T-helper 1 cell treated with Interleukin-12 subunit alpha and Interleukin-12 subunit beta and Interleukin-4 antibody, amounts not matched to agents 30 ng/mL and 1 ng/mL, for 36 hours (primary cell): ENCODE measurements around the gene LARGE1. TPM values are rescaled to one million over a fixed set of nuclear protein-coding genes. Genes with fewer than 3 reads are reported as not detected.

ENCODE experiments used
- intact Hi-C: fragments of 100-400 bp; cut with micrococcal nuclease; formaldehyde crosslinking; loops from one replicate; pipeline ENCODE4 v1.15.1; 2024
- total RNA-seq: library from RNA; stranded (reverse); gene quantifications from 2 replicates; pipeline ENCODE4 v1.2.3, GENCODE V29; 2022

The LARGE1 gene
- total RNA-seq, 1 donor from 2014 or later: 0.32 TPM

- intact Hi-C loops: no loop called here
These were observed 94.5 kb downstream of the LARGE1 start for GRCh38 chr22:33825761-33826160.

DNA sequence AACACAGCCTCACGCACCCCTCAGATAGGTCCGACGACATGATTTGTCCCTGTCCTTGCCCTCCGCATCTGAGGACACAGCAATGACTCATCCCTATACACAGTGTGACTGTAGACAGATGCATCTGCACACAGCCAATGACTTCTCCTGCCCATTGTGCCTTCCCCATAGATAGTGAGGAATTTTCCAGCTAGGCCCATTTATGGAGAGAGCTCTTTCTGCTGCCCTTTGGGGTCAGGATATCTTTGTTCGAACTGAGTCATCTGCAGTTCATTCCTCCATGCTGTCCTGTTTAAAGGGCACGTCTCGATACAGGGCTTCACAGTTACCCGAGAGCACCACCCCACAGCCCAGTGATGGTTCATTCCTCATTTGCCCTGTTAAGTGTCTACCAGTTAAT, 96.7 kb downstream of the LARGE1 start:
- intact Hi-C loops: no loop called here

DNA sequence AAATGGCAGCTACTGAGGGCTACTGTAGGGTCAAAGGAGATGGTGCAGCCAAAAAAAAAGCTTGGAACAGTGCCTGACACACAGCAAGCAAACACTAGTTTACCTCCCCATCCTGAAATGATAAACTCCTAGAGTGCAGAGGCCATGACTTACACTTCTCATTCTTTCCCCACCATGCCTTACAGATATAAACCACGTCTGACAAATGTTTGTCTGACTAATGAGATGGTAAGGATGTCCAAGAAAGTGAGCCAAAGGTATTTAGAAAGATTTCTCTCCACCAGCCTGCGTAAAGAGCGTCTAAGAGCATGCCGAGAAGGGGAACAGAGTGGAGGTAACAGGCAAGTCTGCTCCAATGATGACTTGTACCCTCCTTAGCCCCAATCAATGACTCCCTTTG, 99.0 kb downstream of the LARGE1 start:
- intact Hi-C loops: no loop called here

GRCh38 chr22:33819743-33820142, 100.5 kb downstream of the LARGE1 start:
- intact Hi-C loops: no loop called here

- intact Hi-C loops: no loop called here
These were observed 102.7 kb downstream of the LARGE1 start for GRCh38 chr22:33817512-33818127.

DNA sequence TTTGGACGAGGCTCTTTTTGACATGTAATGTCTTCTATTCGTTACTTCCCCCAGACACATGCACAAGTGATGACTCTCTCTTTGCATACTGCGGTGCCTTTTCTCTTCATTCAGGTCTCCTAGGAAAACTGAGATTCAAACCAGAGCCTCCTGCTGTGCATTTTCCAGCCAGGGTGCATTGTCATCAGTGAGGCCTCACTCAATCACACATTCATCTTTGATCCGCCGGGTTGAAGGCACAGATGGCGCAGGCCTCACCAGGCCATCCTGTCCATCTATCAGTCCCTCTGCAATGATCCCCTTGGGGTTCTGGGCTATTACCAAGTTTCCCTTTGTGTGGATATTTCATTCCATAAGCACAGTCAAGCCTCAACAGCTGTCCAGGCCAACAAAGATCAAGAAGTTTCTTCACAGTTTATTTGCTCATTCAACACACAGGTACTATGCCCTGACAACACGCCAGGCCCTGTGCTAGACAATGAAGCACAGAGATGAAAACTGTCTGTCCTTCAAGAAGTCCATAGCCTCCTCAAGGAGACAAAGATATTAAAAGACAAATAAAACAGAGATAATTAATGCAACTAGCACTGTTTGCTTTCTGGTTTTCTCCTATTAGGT, 107.8 kb downstream of the LARGE1 start:
- intact Hi-C loops: no loop called here

DNA sequence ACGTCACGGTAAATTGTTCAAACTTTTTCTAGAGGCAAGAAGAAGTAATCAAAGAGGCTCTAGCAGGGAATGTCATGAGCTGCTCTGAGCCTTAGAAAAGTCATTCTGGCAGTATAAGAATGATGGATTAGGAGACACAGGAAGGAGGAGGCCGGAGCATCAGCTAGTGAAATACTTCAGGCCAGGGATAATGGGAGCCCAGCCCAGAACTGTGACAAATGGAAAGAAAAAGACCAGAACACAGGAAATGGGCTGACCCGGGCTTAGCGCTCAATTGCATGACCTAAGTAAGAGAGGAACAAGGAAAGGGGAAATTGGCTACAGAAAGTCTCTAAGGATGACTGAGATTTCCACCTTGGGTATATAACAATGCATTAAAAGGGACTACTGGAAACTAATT, 108.6 kb downstream of the LARGE1 start:
- intact Hi-C loops: no loop called here

GRCh38 chr22:33811208-33811607, 109.1 kb downstream of the LARGE1 start:
- intact Hi-C loops: no loop called here

GRCh38 chr22:33807470-33807869, 112.8 kb downstream of the LARGE1 start:
- intact Hi-C loops: no loop called here

DNA sequence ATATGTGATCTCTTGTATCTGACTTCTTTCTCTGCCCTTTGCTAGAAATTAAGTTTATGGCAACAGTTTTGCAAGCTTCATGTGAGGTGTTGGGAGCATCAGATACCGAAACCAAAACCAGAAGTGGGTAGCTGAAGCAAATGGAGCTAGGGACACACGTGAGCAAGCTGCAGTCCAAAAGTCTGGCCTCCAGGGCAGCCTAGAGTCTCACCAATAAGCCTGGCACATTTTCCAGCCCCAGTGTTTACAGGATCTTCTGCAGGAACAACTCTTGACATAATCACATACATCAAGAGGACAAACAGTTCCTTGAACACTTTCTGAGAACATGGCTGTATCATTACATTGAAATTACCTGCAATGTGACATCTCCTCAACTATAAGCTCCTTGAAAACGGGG, 114.1 kb downstream of the LARGE1 start:
- intact Hi-C loops: no loop called here

DNA sequence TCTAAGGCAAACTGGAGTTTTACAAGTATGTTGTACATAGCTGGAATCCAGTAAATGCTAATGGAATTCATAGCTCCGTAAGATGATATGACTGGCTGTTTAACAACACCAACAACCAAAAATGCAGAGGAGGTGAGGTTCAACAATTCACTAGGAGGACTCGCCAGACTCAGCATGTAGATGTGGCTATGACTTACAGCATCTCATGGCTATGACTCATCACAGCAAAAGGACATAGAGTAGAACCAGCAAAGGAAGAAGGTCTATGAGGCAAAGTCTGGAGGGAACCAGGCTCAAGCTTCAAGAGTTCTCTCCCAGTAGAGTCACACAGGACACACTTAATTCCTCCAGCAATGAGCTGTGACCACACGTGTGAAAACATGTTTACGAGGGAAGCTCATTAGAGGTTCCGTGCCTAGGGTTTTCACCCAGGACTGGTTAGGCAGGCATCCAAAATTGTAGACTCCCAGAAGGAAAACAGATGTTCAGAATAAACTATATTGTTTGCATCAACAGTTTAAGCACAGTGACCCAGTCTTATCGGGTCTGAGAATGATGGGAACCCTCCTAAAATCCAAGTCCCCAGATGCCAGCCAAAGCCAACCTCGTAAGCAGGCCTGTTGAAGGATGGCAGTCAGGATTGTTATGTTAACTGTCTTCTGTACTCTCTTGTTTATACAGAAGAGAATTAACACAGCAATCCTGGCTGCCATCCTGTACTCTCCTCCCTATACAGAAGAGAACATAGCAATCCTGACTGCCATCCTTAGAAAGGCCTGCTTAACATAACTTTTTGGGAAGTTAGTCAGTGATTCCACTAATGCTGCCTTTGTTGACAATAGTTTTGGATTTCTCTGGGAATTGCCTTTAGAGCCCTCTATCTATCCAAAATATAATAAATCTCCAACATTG, 116.6 kb downstream of the LARGE1 start:
- intact Hi-C loops: no loop called here

DNA sequence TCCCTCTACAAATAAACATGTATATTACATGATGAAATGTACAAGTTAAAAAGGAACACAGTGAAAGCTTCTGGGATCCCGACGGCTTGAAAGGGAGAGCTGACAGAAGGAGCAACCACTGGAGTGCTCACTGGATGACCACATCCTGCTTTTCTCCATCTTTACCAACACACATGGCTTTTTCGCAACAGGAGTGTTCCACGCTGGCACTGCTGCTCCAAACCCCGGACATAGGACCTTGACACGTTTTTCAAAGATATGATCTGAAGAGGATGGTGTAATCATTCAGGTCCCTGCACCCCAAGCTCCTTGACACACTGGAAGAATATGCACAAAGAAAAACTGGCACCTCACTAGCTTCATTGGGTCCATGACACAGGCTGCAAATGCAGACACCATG, 121.9 kb downstream of the LARGE1 start:
- intact Hi-C loops: no loop called here

- intact Hi-C loops: no loop called here
These were observed 123.8 kb downstream of the LARGE1 start for GRCh38 chr22:33796494-33796893.

GRCh38 chr22:33793475-33793874, 126.8 kb downstream of the LARGE1 start:
- intact Hi-C loops: no loop called here

- intact Hi-C loops: no loop called here
These were observed 127.4 kb downstream of the LARGE1 start for GRCh38 chr22:33792832-33793231.

GRCh38 chr22:33789690-33790253, 130.5 kb downstream of the LARGE1 start:
- intact Hi-C loops: no loop called here

DNA sequence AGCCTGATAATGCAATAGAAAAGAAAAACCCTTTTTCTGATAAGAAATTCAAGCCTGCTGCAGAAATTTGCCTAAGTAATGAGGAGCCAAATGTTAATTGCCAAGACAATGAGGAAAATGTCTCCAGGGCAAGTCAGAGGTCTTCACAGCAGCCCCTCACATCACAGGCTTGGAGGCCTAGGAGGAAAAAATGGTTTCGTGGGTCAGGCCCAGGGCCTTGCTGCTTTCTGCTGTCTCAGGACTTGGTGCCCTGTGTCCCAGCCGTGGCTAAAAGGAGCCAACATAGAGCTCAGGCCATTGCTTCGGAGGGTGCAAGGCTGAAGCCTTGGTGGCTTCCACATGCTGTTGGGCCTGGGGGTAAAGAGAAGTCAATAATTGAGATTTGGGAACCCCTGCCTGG, 131.3 kb downstream of the LARGE1 start:
- intact Hi-C loops: no loop called here

DNA sequence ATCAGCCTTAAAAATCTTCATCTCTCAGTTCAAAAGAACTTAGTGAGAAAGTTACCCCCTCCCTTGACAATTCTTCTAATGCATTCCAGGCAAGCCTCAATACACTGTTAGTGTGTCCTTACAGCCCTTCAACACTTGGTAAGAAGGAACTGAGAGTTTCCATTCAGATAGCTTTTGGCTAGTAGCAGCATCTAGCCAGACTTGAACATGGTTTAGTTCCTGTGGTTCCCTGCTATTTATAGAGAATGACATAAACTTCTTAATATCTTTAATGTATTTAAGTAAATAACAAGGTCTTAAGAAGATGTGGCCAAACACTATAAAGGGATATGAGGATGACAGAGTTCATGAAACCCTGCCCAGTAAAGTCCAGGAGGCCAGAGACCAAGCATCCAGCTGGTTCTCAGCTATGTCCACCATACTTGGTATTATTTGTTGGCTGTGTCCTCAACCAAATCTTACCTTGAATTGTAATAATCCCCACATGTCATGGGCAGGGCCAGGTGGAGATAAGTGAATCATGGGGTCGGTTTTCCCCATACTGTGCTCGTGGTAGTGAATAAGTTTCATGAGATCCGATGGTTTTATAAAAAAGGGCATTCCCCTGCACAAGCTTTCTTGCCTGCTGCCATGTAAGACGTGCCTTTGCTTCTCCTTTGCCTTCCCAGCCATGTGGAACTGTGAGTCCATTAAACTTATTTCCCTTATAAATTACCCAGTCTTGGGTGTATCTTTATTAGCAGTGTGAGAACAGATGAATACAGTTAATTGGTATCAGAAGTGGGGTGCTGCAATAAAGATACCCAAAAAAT, 132.4 kb downstream of the LARGE1 start:
- intact Hi-C loops: no loop called here

GRCh38 chr22:33786149-33786548, 134.1 kb downstream of the LARGE1 start:
- intact Hi-C loops: no loop called here

GRCh38 chr22:33785283-33785968, 134.8 kb downstream of the LARGE1 start:
- intact Hi-C loops: no loop called here

DNA sequence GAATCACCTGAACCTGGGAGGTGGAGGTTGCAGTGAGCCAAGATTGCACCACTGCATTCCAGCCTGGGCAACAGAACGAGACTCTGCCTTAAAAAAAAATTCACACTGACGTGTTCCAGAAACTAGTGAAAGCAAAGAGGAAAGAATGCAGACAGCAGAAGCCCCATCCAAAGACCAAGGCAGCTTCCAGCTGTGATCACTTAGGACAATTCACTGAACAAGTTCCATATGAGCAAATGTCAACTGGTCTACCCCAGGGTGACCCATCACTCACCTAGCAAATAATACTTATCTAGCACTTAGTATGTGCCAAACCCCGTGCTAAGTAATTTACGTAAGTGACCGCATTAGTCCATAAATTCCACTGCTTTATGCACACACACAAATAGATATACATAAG, 138.9 kb downstream of the LARGE1 start:
- intact Hi-C loops: no loop called here
